Liver (tissue), 3 donors: Measurements from ENCODE around the gene INPP5E.

Experiments used
- FOXA1 ChIP-seq: IDR thresholded peaks from 2 replicates; pipeline ENCODE4 v1.6.1; 2016; ENCODE audit warnings: antibody characterized with exemption
- HNF4A ChIP-seq, 2 donors: conservative IDR thresholded peaks; 2 replicates each; pipeline ENCODE4 v1.6.1; 2016; ENCODE audit warnings: antibody characterized with exemption in 2 of 2, mild to moderate bottlenecking in 2 of 2
- ZBTB33 ChIP-seq: IDR thresholded peaks from 2 replicates; pipeline ENCODE4 v1.6.1; 2016; ENCODE audit warnings: antibody characterized with exemption
- TF ChIP-seq, protein P1 (sequence below): fragments of 150-350 bp; IDR thresholded peaks from 2 replicates; pipeline ENCODE4 v1.5.1; 2017; ENCODE audit warnings: improper control_type of control experiment, low read depth, low read length; ENCODE audit not compliant: missing input control
- donor health status: healthy.
- donor health status: healthy.

DNA sequence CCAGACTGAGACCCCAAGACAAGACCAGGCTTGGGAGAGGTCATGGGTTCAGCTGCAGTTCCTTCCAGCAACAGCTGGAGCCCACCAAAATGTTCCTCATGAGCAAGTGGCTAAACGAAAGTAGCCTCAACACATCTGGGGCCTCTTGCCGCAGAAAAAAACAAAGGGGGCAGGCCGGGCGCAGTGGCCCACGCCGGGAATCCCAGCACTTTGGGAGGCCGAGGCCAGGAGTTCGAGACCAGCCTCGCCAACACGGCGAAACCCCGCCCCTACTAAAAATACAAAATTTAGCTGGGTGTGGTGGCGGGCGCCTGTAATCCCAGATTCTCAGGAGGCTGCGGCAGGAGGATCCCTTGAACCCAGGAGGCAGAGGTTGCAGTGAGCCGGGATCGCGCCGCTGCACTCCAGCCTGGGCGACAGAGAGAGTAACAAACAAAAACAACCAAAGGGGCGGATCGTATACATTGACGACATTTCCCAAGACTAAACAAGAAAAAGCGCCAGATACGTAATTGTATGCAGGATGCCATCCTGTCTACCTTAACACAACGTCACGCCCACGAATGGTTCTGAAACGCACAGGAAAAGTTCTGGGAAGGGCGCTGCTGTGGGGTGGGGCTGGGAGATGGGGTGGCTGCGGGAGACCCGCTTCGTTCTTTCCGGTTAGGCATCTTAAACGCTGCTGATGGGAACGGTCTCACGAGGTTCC, 1.7 kb downstream of the INPP5E start:
- TF ChIP-seq, protein P1, sequence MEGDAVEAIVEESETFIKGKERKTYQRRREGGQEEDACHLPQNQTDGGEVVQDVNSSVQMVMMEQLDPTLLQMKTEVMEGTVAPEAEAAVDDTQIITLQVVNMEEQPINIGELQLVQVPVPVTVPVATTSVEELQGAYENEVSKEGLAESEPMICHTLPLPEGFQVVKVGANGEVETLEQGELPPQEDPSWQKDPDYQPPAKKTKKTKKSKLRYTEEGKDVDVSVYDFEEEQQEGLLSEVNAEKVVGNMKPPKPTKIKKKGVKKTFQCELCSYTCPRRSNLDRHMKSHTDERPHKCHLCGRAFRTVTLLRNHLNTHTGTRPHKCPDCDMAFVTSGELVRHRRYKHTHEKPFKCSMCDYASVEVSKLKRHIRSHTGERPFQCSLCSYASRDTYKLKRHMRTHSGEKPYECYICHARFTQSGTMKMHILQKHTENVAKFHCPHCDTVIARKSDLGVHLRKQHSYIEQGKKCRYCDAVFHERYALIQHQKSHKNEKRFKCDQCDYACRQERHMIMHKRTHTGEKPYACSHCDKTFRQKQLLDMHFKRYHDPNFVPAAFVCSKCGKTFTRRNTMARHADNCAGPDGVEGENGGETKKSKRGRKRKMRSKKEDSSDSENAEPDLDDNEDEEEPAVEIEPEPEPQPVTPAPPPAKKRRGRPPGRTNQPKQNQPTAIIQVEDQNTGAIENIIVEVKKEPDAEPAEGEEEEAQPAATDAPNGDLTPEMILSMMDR = no peak
- no peak for TF ChIP-seq ZBTB33
- TF ChIP-seq FOXA1 = no peak
- TF ChIP-seq HNF4A (conservative IDR thresholded peaks at IDR 0.05) = no peak
